Activated CD8-positive, alpha-beta memory T cell treated with anti-CD3 and anti-CD28 coated beads for 36 hours (primary cell): ENCODE measurements around the gene PCDH9. TPM values are rescaled to one million over a fixed set of nuclear protein-coding genes. Genes with fewer than 3 reads are reported as not detected.

ENCODE experiments used
- CTCF ChIA-PET: fragments of 350-600 bp; sonication (Branson Sonifier 250); formaldehyde crosslinking; loops from one replicate; lab custom pipeline; 2021; ENCODE audit warnings: antibody characterized with exemption; lab: Charles Lee
- POLR2A ChIA-PET: fragments of 350-600 bp; sonication (Branson Sonifier 250); formaldehyde crosslinking; loops from one replicate; lab custom pipeline; 2021; ENCODE audit warnings: antibody characterized with exemption; lab: Charles Lee
- total RNA-seq, 2 experiments: library from RNA; stranded (reverse); gene quantifications; one replicate each; pipeline ENCODE4 v1.2.3, GENCODE V29; 2021

Gene PCDH9
- total RNA-seq, 2 experiments from 2014 or later = 0.13 to 0.17 TPM

- CTCF ChIA-PET = no interaction called here
- POLR2A ChIA-PET = no interaction called here
Measured at GRCh38 chr13:66951426-66951825, 278.7 kb downstream of the PCDH9 start.

DNA sequence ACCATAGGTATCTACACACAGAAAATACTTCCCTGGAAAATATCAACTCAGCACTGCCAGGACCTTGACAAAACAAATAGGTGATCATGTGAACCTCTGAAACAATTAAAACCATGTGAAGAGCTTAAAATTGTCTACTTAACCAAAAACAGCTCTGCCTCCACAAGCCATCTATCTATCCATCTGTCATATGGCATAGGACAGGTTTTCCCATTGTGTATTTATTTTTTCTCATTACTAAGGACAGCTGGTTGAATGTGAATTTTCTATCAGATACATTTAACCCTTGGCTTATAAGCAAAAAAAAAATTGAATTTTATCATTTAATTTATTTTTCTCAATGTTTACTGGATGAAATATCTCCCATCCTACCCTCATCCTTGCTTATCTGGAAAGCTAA is 279.5 kb downstream of the PCDH9 start:
- ChIA-PET CTCF (interaction anchor here (0.5 kb wide), 1 partner anchor 204 kb away, joined by 4 read pairs; no protein-coding TSS in a partner anchor), POLR2A (no interaction called here)

DNA sequence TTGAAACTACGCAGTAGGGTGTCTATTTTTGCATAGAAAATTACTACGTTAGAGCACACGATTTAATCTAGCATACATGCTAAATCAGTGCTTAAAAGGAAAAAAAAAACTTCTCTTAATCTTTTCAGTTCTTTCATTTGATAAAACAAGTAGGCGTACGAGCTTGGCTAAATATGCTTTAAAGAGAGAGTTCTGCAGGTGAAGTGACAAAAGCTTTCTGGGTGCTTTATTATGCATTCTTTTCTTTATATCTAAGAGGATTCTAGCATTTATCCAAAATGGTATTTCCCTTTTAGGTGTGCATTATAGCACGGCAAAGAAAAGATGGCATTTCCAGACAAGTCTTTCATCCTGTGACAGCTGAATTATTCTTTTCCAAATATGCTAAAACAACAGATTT is 281.2 kb downstream of the PCDH9 start:
- ChIA-PET CTCF (no interaction called here), POLR2A (no interaction called here)

GRCh38 chr13:66943530-66943929 is 286.6 kb downstream of the PCDH9 start:
- POLR2A ChIA-PET = no interaction called here
- CTCF ChIA-PET = no interaction called here

DNA sequence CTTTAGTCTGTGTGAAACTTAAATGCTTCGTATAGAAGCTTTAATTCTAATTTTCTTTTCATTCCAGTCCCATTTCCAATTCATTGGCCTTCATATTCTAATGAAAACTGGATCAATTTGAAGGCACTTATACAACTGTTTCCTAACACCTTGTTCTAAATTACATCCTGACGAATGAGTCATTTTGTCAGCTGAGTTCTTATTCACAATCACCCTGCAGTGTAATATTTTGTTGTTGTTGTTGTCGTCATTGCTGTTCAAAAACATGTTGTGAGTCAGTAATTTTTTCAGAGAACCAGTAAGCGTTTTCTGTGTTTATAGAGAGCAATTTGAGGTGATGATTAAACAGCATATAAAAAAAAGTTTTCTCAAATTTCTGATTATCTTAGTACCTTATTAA is 290.0 kb downstream of the PCDH9 start:
- CTCF ChIA-PET = no interaction called here
- POLR2A ChIA-PET = no interaction called here

- CTCF ChIA-PET = no interaction called here
- POLR2A ChIA-PET = no interaction called here
Measured at GRCh38 chr13:66937423-66937822, 292.7 kb downstream of the PCDH9 start.

DNA sequence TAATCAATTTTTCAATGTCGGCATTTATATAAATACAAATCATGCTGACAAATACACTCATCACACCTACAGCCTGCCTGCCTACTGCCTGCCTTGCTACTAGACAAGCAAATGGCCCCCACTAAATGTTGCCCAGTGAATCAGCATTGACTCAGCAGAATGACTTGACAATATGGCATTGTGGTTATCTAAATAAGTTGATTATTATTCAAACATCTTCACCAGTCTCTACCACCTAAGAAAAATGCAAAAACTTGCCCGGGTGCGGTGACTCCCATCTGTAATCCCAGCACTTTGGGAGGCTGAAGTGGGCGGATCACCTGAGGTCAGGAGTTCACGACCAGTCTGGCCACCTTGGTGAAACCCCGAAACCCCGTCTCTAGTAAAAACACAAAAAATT is 296.1 kb downstream of the PCDH9 start:
- ChIA-PET CTCF (no interaction called here), POLR2A (no interaction called here)

DNA sequence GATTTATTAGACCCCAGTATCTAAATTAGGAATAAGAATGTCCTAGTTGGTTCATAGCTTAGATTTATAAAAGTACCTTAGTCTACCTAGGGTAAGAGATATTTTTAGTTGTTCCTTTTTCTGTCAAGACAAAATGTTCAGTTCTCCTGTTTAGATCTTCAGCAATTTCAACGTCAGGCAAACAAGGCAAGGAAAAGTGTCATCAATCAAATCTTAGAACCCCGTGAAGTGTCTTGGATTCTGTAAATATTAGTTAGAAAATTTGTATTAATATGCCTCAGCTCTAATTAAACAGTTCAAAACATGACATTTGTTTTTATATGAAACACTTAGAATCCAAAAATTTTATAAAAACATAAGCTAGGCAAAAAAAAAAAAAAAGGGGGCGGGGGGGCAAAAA is 296.6 kb downstream of the PCDH9 start:
- ChIA-PET POLR2A (no interaction called here), CTCF (no interaction called here)

DNA sequence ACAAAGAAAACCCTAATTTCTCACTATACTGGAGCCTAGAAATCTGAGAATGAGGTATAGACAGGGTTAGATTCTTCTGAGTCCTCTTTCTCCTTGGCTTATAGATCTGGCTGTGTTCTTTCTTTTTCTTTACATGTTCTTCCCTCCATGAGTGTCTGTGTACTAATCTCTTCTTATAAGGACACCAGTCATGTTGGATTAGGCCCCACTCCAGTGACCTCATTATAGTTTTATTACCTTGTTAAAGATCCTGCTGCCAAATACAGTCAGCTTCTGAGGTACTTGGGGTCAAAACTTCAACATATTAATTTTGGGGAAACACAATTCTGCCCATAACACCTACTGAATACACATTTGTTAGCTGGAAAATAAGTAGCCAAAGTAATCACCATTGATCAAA is 302.6 kb downstream of the PCDH9 start:
- CTCF ChIA-PET = no interaction called here
- POLR2A ChIA-PET = no interaction called here

GRCh38 chr13:66926851-66927524 is 303.1 kb downstream of the PCDH9 start:
- ChIA-PET CTCF (no interaction called here), POLR2A (no interaction called here)

GRCh38 chr13:66926200-66926850 is 303.8 kb downstream of the PCDH9 start:
- CTCF ChIA-PET = no interaction called here
- POLR2A ChIA-PET = no interaction called here

- POLR2A ChIA-PET = no interaction called here
- CTCF ChIA-PET = no interaction called here
Measured at GRCh38 chr13:66922444-66922843, 307.7 kb downstream of the PCDH9 start.

DNA sequence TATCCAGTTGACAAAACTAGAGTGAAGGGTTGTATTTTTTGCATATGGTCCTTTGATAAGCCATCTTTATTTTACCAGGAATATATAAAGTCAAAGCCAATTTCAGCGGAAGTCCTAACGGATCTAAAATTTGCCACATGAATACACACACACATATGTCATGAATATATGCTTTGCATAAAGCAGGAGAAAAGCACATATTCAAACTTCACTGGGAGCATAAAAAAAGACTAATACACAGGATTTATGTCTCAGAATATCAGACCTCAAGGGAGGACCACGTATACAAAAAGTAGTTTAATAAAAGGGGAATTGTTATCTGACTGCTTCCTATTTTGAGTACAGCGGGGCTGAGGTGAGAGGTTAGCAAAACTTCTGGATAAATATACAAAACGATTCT is 308.7 kb downstream of the PCDH9 start:
- POLR2A ChIA-PET = no interaction called here
- CTCF ChIA-PET = no interaction called here

GRCh38 chr13:66915596-66916185 is 314.4 kb downstream of the PCDH9 start:
- ChIA-PET CTCF (no interaction called here), POLR2A (no interaction called here)

GRCh38 chr13:66914155-66914554 is 316.0 kb downstream of the PCDH9 start:
- CTCF ChIA-PET = no interaction called here
- POLR2A ChIA-PET = no interaction called here

DNA sequence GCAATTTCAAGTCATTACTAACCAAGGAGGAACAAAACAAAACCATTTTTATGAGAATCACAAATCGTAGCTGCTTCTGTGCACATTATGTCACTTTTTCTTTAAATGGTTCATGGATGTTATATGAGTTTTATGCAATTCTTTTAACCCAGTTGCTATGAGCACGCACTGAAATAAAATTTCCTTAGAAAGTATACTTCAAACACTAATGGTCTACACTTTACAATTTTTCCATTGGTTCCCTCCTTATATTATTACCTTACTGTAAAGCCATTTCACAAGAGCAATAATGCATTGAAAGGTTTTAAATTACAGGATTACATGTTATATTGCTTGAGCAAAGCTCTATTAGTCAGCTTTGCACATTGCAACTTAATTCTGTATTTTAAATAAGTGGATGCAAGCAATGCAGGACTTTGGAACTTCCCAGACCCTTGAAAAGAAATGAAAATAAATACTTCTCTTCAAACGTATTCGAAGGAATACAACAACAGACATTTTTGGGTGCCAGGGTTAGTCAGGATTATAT is 318.7 kb downstream of the PCDH9 start:
- CTCF ChIA-PET = no interaction called here
- POLR2A ChIA-PET = no interaction called here

GRCh38 chr13:66899955-66900354 is 330.2 kb downstream of the PCDH9 start:
- CTCF ChIA-PET = no interaction called here

GRCh38 chr13:66896933-66897332 is 333.2 kb downstream of the PCDH9 start:
- POLR2A ChIA-PET = no interaction called here
- CTCF ChIA-PET = no interaction called here

More at GRCh38 chr13:66899955-66900354, 330.2 kb downstream of the PCDH9 start:
- POLR2A ChIA-PET = no interaction called here

DNA sequence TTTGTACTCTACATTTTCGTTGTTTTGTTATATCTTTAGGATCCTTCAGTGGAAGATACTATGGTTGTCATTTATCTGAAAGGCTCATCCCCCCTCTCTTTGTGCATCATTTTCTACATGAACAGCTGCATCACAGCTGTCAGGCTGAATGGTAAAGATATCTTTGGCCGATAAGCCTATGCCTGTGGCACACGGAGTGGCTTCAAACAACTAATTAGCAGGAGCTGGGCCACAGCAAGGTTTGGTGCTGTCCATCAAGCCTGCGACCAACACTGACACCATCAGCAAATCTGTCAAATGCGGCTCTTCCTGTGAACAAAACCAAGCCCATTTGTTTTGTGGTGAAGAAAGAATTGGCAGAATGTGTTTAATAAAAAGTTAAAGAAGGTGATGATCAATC is 334.4 kb downstream of the PCDH9 start:
- ChIA-PET POLR2A (no interaction called here), CTCF (no interaction called here)

DNA sequence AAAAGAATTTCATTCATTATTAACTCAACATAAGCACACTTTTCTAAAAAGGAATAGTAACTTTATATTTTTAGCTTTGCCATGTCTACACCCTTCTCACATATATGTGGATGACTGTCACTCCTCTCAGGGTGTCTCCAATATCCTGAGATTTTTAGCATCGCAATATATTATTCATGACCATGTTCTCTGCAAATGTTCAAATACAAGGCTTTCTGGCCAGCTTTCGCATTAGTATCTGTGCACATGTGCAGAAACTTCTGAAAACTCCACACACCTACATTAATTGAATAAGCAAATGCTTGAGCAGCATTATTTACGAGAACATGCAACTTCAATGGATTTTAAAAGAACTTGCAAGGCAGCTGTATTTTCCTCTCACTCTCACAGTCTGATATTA is 334.8 kb downstream of the PCDH9 start:
- ChIA-PET CTCF (no interaction called here), POLR2A (no interaction called here)

DNA sequence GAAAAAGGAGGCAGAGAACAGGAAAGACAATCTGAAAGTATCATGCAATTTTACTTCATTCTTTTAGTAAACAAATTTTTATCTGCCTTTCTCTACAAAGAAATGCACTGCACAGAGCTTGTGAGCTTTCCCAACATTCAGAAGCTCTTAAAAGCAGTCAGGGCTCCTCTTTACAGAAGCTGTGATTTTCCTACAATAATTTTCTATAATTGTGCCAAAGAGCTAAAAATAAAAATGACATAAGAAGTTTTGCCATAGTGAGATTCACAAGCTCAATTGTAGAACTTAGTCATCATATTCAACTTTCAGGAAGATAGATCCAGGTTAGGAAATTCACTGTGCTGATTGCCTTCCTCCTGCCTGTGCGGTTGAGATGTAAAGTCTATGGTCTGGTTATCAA is 341.4 kb downstream of the PCDH9 start:
- POLR2A ChIA-PET = no interaction called here
- CTCF ChIA-PET = no interaction called here
